ENCODE data around the gene HIF1A. TPM values are rescaled to one million over a fixed set of nuclear protein-coding genes. Genes with fewer than 3 reads are reported as not detected.

HIF1A gene
- total and polyA plus RNA-seq, 2 of the 13 experiments (the other 11 are each of a cell fraction or from before 2014, with no cell fraction given): 41.0 to 126 TPM

GRCh38 chr14:61695695-61696527 is 598 bp downstream of the HIF1A start (continued):
- TF ChIP-seq GRHL1 (CRISPR knock-in tag; conservative IDR thresholded peaks at IDR 0.05) (no peak), CREB1 (IDR thresholded peaks at IDR 0.05) (no peak), CREB1 (CRISPR knock-in tag; IDR thresholded peaks at IDR 0.05) (no peak), HNRNPL (IDR thresholded peaks at IDR 0.05; ENCODE audit: low read depth, low read length) (no peak), NFE2L2 (IDR thresholded peaks at IDR 0.05; ENCODE audit: low read length) (no peak), POGZ (CRISPR knock-in tag; IDR thresholded peaks at IDR 0.05) (no peak), ZIK1 (CRISPR knock-in tag; IDR thresholded peaks at IDR 0.05; ENCODE audit: borderline replicate concordance, low read depth) (no peak), ZNF589 (CRISPR knock-in tag; conservative IDR thresholded peaks at IDR 0.05) (0 out of 2 replicates have a peak, but pooled peaks have one; percentile 21), KDM2A (CRISPR knock-in tag; IDR thresholded peaks at IDR 0.05; ENCODE audit: borderline replicate concordance, low read depth) (peak; percentile 24; the same call in 1 of the 2 replicates), ZSCAN29 (CRISPR knock-in tag; conservative IDR thresholded peaks at IDR 0.05) (peak; percentile 66; the same call in 1 of the 2 replicates), ZMYM4 (CRISPR knock-in tag; IDR thresholded peaks at IDR 0.05) (no peak; the same call in 1 of the 2 replicates), ZNF33B (CRISPR knock-in tag; IDR thresholded peaks at IDR 0.05) (no peak), RNF219 (CRISPR knock-in tag; IDR thresholded peaks at IDR 0.05) (no peak), ZFP62 (CRISPR knock-in tag; IDR thresholded peaks at IDR 0.05) (no peak), SIN3B (IDR thresholded peaks at IDR 0.05; ENCODE audit: low read length) (no peak), GMEB2 (CRISPR knock-in tag; IDR thresholded peaks at IDR 0.05; ENCODE audit: low read depth) (no peak), ZNF772 (CRISPR knock-in tag; IDR thresholded peaks at IDR 0.05) (no peak), TAF1 (CRISPR knock-in tag; IDR thresholded peaks at IDR 0.05) (no peak), TFE3 (CRISPR knock-in tag; IDR thresholded peaks at IDR 0.05) (no peak), GZF1 (CRISPR knock-in tag; IDR thresholded peaks at IDR 0.05) (no peak), IKZF5 (CRISPR knock-in tag; IDR thresholded peaks at IDR 0.05) (no peak), NAIF1 (CRISPR knock-in tag; IDR thresholded peaks at IDR 0.05; ENCODE audit: borderline replicate concordance) (no peak), NPAS2 (CRISPR knock-in tag; IDR thresholded peaks at IDR 0.05; ENCODE audit: borderline replicate concordance) (no peak)

Measured in HepG2 (cell line).